Activated CD8-positive, alpha-beta memory T cell treated with anti-CD3 and anti-CD28 coated beads for 4 hours (primary cell): Measurements from ENCODE around the gene VAV2.

Experiments used
- DNase-seq, 2 donors: peaks; one replicate each; pipeline ENCODE4 v3.0.0-alpha.2; 2020; ENCODE audit warnings: low read depth in 2 of 2

Gene VAV2

GRCh38 chr9:133780962-133781827 is 210.9 kb downstream of the VAV2 start:
- DNase-seq, result no peak

GRCh38 chr9:133780404-133780945 is 211.6 kb downstream of the VAV2 start:
- no peak for DNase-seq

GRCh38 chr9:133779516-133780403 is 212.4 kb downstream of the VAV2 start:
- no peak for DNase-seq

- DNase-seq, result no peak
Observed at GRCh38 chr9:133779081-133779480, 213.0 kb downstream of the VAV2 start.

GRCh38 chr9:133778336-133779013 is 213.6 kb downstream of the VAV2 start:
- no peak for DNase-seq

- no peak for DNase-seq
Observed at GRCh38 chr9:133777871-133778270, 214.3 kb downstream of the VAV2 start.

- no peak for DNase-seq
Observed at GRCh38 chr9:133777068-133777791, 214.9 kb downstream of the VAV2 start.

GRCh38 chr9:133775951-133776905 is 215.9 kb downstream of the VAV2 start:
- DNase-seq, result no peak

GRCh38 chr9:133775291-133775690 is 216.8 kb downstream of the VAV2 start:
- no peak for DNase-seq

- no peak for DNase-seq
Observed at GRCh38 chr9:133774799-133775198, 217.3 kb downstream of the VAV2 start.

- DNase-seq, result no peak
Observed at GRCh38 chr9:133773889-133774655, 218.1 kb downstream of the VAV2 start.

- no peak for DNase-seq
Observed at GRCh38 chr9:133772581-133772980, 219.5 kb downstream of the VAV2 start.

GRCh38 chr9:133771486-133772482 is 220.3 kb downstream of the VAV2 start:
- no peak for DNase-seq

- DNase-seq, result no peak
Observed at GRCh38 chr9:133770076-133770777, 221.9 kb downstream of the VAV2 start.

GRCh38 chr9:133769511-133770075 is 222.5 kb downstream of the VAV2 start:
- no peak for DNase-seq

- DNase-seq, result no peak
Observed at GRCh38 chr9:133768859-133769510, 223.1 kb downstream of the VAV2 start.
